Neural cell (in vitro differentiated cells): ENCODE results near the gene CUL3. TPM values are rescaled to one million over a fixed set of nuclear protein-coding genes. Genes with fewer than 3 reads are reported as not detected.

Experiments
- H2AFZ ChIP-seq: fragments of 200-600, 300-800 bp; sonication (generic), shearing (Covaris generic); 2 replicates; pipeline ENCODE4 v1.6.0; 2014; ENCODE audit warnings: low read depth, mild to moderate bottlenecking, antibody characterized with exemption, low read length, moderate library complexity
- H3F3A ChIP-seq: fragments of 200-600 bp; shearing (Covaris generic); 2 replicates; pipeline ENCODE4 v1.6.1; 2016; ENCODE audit warnings: mild to moderate bottlenecking, moderate library complexity, mixed read lengths, antibody characterized with exemption, low read length; ENCODE audit not compliant: insufficient read depth, poor library complexity, severe bottlenecking
- H3K27ac ChIP-seq: fragments of 200-600, 300-800 bp; sonication (generic), shearing (Covaris generic); 2 replicates; pipeline ENCODE4 v1.5.1; 2014; ENCODE audit warnings: mild to moderate bottlenecking, low read length, moderate library complexity
- H3K27me3 ChIP-seq: fragments of 300-800, 200-600 bp; sonication (generic), shearing (Covaris generic); 2 replicates; pipeline ENCODE4 v1.6.0; 2014; ENCODE audit warnings: mild to moderate bottlenecking, low read depth, low read length, moderate library complexity; ENCODE audit not compliant: insufficient read depth
- H3K36me3 ChIP-seq: fragments of 300-800, 200-600 bp; sonication (generic), shearing (Covaris generic); 2 replicates; pipeline ENCODE4 v1.5.1; 2014; ENCODE audit warnings: mild to moderate bottlenecking, antibody characterized with exemption, low read length, moderate library complexity; ENCODE audit not compliant: insufficient read depth
- H3K4me2 ChIP-seq: fragments of 300-800, 200-600 bp; sonication (generic), shearing (Covaris generic); 2 replicates; pipeline ENCODE4 v1.6.0; 2014; ENCODE audit warnings: mild to moderate bottlenecking, low read length
- H3K4me3 ChIP-seq: fragments of 300-800, 200-600 bp; sonication (generic), shearing (Covaris generic); 2 replicates; pipeline ENCODE4 v1.5.1; 2014; ENCODE audit warnings: mild to moderate bottlenecking, low read length, moderate library complexity
- H3K79me2 ChIP-seq: fragments of 200-600 bp; shearing (Covaris generic); replicated peaks from 2 replicates; pipeline ENCODE4 v1.6.0; 2014; ENCODE audit warnings: mild to moderate bottlenecking, low read length, moderate library complexity; ENCODE audit not compliant: insufficient read depth
- H3K9ac ChIP-seq: fragments of 300-800, 200-600 bp; sonication (generic), shearing (Covaris generic); 2 replicates; pipeline ENCODE4 v1.6.1; 2016; ENCODE audit warnings: mild to moderate bottlenecking, low read length, mixed read lengths
- H3K9me2 ChIP-seq: fragments of 200-600 bp; shearing (Covaris generic); 2 replicates; pipeline ENCODE4 v1.6.1; 2016; ENCODE audit warnings: mild to moderate bottlenecking, low read length, mixed read lengths; ENCODE audit not compliant: insufficient read depth
- H3K9me3 ChIP-seq: fragments of 200-600, 300-800 bp; sonication (generic), shearing (Covaris generic); 2 replicates; pipeline ENCODE4 v1.6.1; 2016; ENCODE audit warnings: mild to moderate bottlenecking, mixed run types, low read length, moderate library complexity, mixed read lengths
- H4K20me1 ChIP-seq: fragments of 200-600 bp; shearing (Covaris generic); 2 replicates; pipeline ENCODE4 v1.6.1; 2016; ENCODE audit warnings: mild to moderate bottlenecking, mixed run types; ENCODE audit not compliant: insufficient read depth
- EP300 ChIP-seq: fragments of 450-650 bp; conservative IDR thresholded peaks from 2 replicates; pipeline ENCODE4 v1.6.1; 2014; ENCODE audit warnings: antibody characterized with exemption, mild to moderate bottlenecking, moderate library complexity; ENCODE audit not compliant: poor library complexity, severe bottlenecking
- EZH2 ChIP-seq: fragments of 200-600, 300-800 bp; shearing (Covaris generic), sonication (generic); IDR thresholded peaks from 2 replicates; pipeline ENCODE4 v1.6.1; 2014; ENCODE audit warnings: antibody characterized with exemption, low read length, borderline replicate concordance, mild to moderate bottlenecking; ENCODE audit not compliant: insufficient read depth, poor library complexity, severe bottlenecking
- MXI1 ChIP-seq: fragments of 450-650 bp; conservative IDR thresholded peaks from 2 replicates; pipeline ENCODE4 v1.6.1; 2014; ENCODE audit warnings: antibody characterized with exemption, mild to moderate bottlenecking; ENCODE audit not compliant: poor library complexity, severe bottlenecking
- POLR2AphosphoS5 ChIP-seq: IDR thresholded peaks from 2 replicates; pipeline ENCODE4 v1.6.1; 2012
- RAD21 ChIP-seq: fragments of 450-650 bp; conservative IDR thresholded peaks from 2 replicates; pipeline ENCODE4 v1.6.1; 2014; ENCODE audit warnings: antibody characterized with exemption, mild to moderate bottlenecking, moderate library complexity
- SMC3 ChIP-seq: fragments of 450-650 bp; conservative IDR thresholded peaks from 2 replicates; pipeline ENCODE4 v1.6.1; 2014; ENCODE audit warnings: antibody characterized with exemption, mild to moderate bottlenecking, moderate library complexity; ENCODE audit not compliant: poor library complexity
- TAF1 ChIP-seq: IDR thresholded peaks from 2 replicates; pipeline ENCODE4 v1.6.1; 2012; ENCODE audit warnings: low read depth
- polyA plus RNA-seq: library from polyadenylated mRNA; depleted of rRNA; stranded (reverse); fragments of >200 nt; gene quantifications from 2 replicates; pipeline ENCODE4 v1.2.3, GENCODE V29; 2014
- TF ChIP-seq, protein P1 (sequence below): fragments of 450-650 bp; IDR thresholded peaks from 2 replicates; pipeline ENCODE4 v1.5.1; 2014; ENCODE audit warnings: antibody characterized with exemption, mild to moderate bottlenecking, moderate library complexity; ENCODE audit not compliant: poor library complexity, severe bottlenecking
- TF ChIP-seq, protein P2 (sequence below): IDR thresholded peaks from 2 replicates; pipeline ENCODE4 v1.6.1; 2012; ENCODE audit warnings: borderline replicate concordance

The CUL3 gene
- polyA plus RNA-seq, 1 donor from 2014 or later, result 53.9 TPM

DNA sequence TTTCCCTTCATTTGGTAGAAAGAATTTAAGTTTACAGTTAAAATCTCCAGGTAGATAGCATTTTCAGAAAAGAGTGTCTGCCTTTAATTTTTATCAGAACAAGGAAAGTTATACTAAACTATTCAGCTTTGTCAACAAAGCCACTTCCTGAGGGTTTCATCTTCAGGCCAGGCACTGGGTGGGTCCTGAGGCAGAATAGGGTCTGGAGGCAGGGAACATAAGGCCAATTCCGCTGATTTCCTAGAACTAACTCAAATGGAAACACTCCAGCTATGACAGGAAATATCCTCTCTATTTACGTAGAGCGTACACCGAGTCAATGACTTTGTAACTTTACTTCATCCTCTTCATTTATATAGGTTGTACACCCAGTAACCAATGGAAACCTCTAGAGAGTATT is 150.5 kb downstream of the CUL3 start:
- H3K27me3 ChIP-seq, result no peaks in the 10 kb centered on the region
- no peak overlapping the region for H3K9ac ChIP-seq
- no peaks in the 10 kb centered on the region for H3F3A ChIP-seq
- TF ChIP-seq TAF1, result no peak
- TF ChIP-seq, protein P1, sequence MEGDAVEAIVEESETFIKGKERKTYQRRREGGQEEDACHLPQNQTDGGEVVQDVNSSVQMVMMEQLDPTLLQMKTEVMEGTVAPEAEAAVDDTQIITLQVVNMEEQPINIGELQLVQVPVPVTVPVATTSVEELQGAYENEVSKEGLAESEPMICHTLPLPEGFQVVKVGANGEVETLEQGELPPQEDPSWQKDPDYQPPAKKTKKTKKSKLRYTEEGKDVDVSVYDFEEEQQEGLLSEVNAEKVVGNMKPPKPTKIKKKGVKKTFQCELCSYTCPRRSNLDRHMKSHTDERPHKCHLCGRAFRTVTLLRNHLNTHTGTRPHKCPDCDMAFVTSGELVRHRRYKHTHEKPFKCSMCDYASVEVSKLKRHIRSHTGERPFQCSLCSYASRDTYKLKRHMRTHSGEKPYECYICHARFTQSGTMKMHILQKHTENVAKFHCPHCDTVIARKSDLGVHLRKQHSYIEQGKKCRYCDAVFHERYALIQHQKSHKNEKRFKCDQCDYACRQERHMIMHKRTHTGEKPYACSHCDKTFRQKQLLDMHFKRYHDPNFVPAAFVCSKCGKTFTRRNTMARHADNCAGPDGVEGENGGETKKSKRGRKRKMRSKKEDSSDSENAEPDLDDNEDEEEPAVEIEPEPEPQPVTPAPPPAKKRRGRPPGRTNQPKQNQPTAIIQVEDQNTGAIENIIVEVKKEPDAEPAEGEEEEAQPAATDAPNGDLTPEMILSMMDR, result no peak
- H3K79me2 ChIP-seq, result no peaks in the 10 kb centered on the region
- H3K27ac ChIP-seq, result no peak overlapping the region
- no peaks in the 10 kb centered on the region for H3K9me3 ChIP-seq
- no peak overlapping the region for H3K4me3 ChIP-seq
- no peaks in the 10 kb centered on the region for H4K20me1 ChIP-seq
- no peaks in the 10 kb centered on the region for H3K36me3 ChIP-seq
- no peak overlapping the region for H3K4me2 ChIP-seq
- H2AFZ ChIP-seq, result no peak overlapping the region
- H3K9me2 ChIP-seq, result no peaks in the 10 kb centered on the region

DNA sequence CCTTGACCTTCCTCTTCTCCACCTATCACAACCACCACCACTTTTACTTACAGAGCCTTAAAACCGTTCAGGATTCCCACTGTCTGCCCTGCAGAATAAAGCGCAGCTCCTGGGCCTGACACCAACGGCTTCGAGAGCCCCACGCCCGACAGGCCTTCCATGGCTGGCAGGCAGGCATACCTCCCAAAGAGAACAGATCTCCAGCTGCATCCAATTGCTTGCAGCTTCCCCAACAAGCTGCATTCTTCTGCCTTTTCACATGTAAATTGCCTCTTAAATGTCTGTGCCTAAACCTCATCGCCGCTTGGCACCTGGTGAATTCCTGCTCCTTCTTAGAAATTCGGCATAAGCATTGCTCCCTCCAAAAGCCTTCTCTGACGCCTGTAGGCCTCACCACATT is 151.7 kb downstream of the CUL3 start:
- Histone ChIP-seq H3K36me3 (no peaks in the 10 kb centered on the region), H3K27ac (no peak overlapping the region), H3K4me2 (no peak overlapping the region), H3K9ac (no peak overlapping the region), H3K9me3 (no peaks in the 10 kb centered on the region), H2AFZ (no peak overlapping the region), H3K9me2 (no peaks in the 10 kb centered on the region), H4K20me1 (no peaks in the 10 kb centered on the region), H3F3A (no peaks in the 10 kb centered on the region), H3K4me3 (no peak overlapping the region), H3K79me2 (no peaks in the 10 kb centered on the region), H3K27me3 (no peaks in the 10 kb centered on the region)
- TF ChIP-seq, protein P2, sequence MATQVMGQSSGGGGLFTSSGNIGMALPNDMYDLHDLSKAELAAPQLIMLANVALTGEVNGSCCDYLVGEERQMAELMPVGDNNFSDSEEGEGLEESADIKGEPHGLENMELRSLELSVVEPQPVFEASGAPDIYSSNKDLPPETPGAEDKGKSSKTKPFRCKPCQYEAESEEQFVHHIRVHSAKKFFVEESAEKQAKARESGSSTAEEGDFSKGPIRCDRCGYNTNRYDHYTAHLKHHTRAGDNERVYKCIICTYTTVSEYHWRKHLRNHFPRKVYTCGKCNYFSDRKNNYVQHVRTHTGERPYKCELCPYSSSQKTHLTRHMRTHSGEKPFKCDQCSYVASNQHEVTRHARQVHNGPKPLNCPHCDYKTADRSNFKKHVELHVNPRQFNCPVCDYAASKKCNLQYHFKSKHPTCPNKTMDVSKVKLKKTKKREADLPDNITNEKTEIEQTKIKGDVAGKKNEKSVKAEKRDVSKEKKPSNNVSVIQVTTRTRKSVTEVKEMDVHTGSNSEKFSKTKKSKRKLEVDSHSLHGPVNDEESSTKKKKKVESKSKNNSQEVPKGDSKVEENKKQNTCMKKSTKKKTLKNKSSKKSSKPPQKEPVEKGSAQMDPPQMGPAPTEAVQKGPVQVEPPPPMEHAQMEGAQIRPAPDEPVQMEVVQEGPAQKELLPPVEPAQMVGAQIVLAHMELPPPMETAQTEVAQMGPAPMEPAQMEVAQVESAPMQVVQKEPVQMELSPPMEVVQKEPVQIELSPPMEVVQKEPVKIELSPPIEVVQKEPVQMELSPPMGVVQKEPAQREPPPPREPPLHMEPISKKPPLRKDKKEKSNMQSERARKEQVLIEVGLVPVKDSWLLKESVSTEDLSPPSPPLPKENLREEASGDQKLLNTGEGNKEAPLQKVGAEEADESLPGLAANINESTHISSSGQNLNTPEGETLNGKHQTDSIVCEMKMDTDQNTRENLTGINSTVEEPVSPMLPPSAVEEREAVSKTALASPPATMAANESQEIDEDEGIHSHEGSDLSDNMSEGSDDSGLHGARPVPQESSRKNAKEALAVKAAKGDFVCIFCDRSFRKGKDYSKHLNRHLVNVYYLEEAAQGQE, result no peak
- no peak for TF ChIP-seq EZH2
- TF ChIP-seq RAD21, result no peak
- no peak for TF ChIP-seq EP300
- no peak for TF ChIP-seq MXI1
- TF ChIP-seq POLR2AphosphoS5, result no peak
- no peak for TF ChIP-seq TAF1
- TF ChIP-seq SMC3, result no peak
- TF ChIP-seq, protein P1, result no peak
